B cell (primary cell): Measurements from ENCODE around the gene PRKD2.

Experiments
- CTCF ChIP-seq: fragments of 200-600 bp; IDR thresholded peaks from one replicate; pipeline ENCODE4 v1.8.0; 2022; ENCODE audit warnings: antibody characterized with exemption, mild to moderate bottlenecking
- EZH2 ChIP-seq: IDR thresholded peaks from 2 replicates; pipeline ENCODE4 v1.6.1; 2012; ENCODE audit warnings: borderline replicate concordance, low read depth, mild to moderate bottlenecking, moderate library complexity, low read length; ENCODE audit not compliant: insufficient read depth, poor library complexity, severe bottlenecking

GRCh38 chr19:46640656-46641055, 76.3 kb downstream of the PRKD2 start:
- no peak for TF ChIP-seq CTCF
- no peak for TF ChIP-seq EZH2
